K562 (cell line): Measurements from ENCODE around the gene ACOX1. TPM values are rescaled to one million over a fixed set of nuclear protein-coding genes. Genes with fewer than 3 reads are reported as not detected.

Experiments used
- BRD9 ChIP-seq: fragments of 450-650 bp; IDR thresholded peaks from 2 replicates; pipeline ENCODE4 v1.6.1; 2018; ENCODE audit warnings: low read depth; ENCODE audit not compliant: partially characterized antibody
- FOXA3 ChIP-seq, 2 experiments: fragments of 450-650 bp in 1 of 2; sonication (generic) in 1 of 2; formaldehyde crosslinking; IDR thresholded peaks in 1 of 2; conservative IDR thresholded peaks in 1 of 2; 2 replicates each; pipeline versions ENCODE4 v1.4.0 to v1.8.0; 2020 to 2022; ENCODE audit warnings: mild to moderate bottlenecking in 2 of 2, missing genetic modification reagents in 1 of 2
- GATAD2A ChIP-seq: fragments of 450-650 bp; IDR thresholded peaks from 2 replicates; pipeline ENCODE4 v1.6.1; 2017
- HBP1 ChIP-seq: fragments of 450-650 bp; formaldehyde crosslinking; IDR thresholded peaks from 2 replicates; pipeline ENCODE4 v1.4.0; 2022; ENCODE audit warnings: missing genetic modification characterization
- HDAC3 ChIP-seq: fragments of 450-650 bp; IDR thresholded peaks from 2 replicates; pipeline ENCODE4 v1.6.1; 2018; ENCODE audit warnings: borderline replicate concordance, mild to moderate bottlenecking, moderate library complexity; ENCODE audit not compliant: partially characterized antibody
- HLTF ChIP-seq: fragments of 450-650 bp; IDR thresholded peaks from 2 replicates; pipeline ENCODE4 v1.6.1; 2016
- KLF6 ChIP-seq: fragments of 250-450 bp; sonication (Bioruptor Pico); IDR thresholded peaks from 2 replicates; pipeline ENCODE4 v1.4.0; 2020; ENCODE audit warnings: mild to moderate bottlenecking, moderate library complexity, borderline replicate concordance
- PHB2 ChIP-seq: fragments of 450-650 bp; IDR thresholded peaks from 2 replicates; pipeline ENCODE4 v1.6.1; 2017; ENCODE audit warnings: low read depth
- RBM34 ChIP-seq: fragments of 200-400 bp; formaldehyde crosslinking; IDR thresholded peaks from 2 replicates; pipeline ENCODE4 v1.6.1; 2018; ENCODE audit warnings: low read length, borderline replicate concordance; ENCODE audit not compliant: insufficient read depth
- SNIP1 ChIP-seq: fragments of 450-650 bp; IDR thresholded peaks from 2 replicates; pipeline ENCODE4 v1.7.1; 2017; ENCODE audit warnings: low read depth, mild to moderate bottlenecking
- SP1 ChIP-seq: sonication (generic); formaldehyde crosslinking; IDR thresholded peaks from 2 replicates; pipeline ENCODE4 v1.8.1; 2022; ENCODE audit warnings: mild to moderate bottlenecking, missing genetic modification reagents
- ZNF280A ChIP-seq: fragments of 450-650 bp; IDR thresholded peaks from 2 replicates; pipeline ENCODE4 v1.6.1; 2018; ENCODE audit warnings: mild to moderate bottlenecking, low read depth; ENCODE audit not compliant: partially characterized antibody
- polyA plus RNA-seq, 8 experiments: library from polyadenylated mRNA; depleted of rRNA in 4 of 8; stranded (reverse) in 5 of 8; unstranded in 3 of 8; fragments of >200 nt; fragmentation: Nextera tagmentation in 2 of 8; fragmentation: Illumina TruSeq in 1 of 8; extraction: Ambion mirVana in 2 of 8; extraction: Trizol in 1 of 8; gene quantifications; 2 replicates each; pipeline versions ENCODE4 v1.2.1 to v1.2.3, GENCODE V29; 2011 to 2014; ENCODE audit warnings: inconsistent platforms in 1 of 8, missing spikeins in 1 of 8
- total RNA-seq, 7 experiments: library from RNA; depleted of rRNA in 6 of 7; stranded (reverse); fragments of >200 nt in 6 of 7; fragmentation: Illumina TruSeq in 2 of 7; extraction: Trizol in 2 of 7; gene quantifications; 2 replicates each; pipeline versions ENCODE4 v1.2.1 to v1.2.3, GENCODE V29; 2011 to 2021; ENCODE audit warnings: low replicate concordance in 1 of 7
- TF ChIP-seq, protein P1 (sequence below): sonication (generic); formaldehyde crosslinking; IDR thresholded peaks from 2 replicates; pipeline ENCODE4 v1.8.0; 2022; ENCODE audit warnings: missing genetic modification reagents, mild to moderate bottlenecking, borderline replicate concordance
- TF ChIP-seq, protein P2 (sequence below): IDR thresholded peaks from 3 replicates; pipeline ENCODE4 v1.6.1; 2011; ENCODE audit warnings: borderline replicate concordance, mild to moderate bottlenecking, moderate library complexity; ENCODE audit not compliant: insufficient read length; ENCODE audit errors: extremely low read depth
- TF ChIP-seq, protein P3 (sequence below), 2 experiments: fragments of 450-650 bp in 1 of 2; IDR thresholded peaks; 2 replicates each; pipeline ENCODE4 v1.6.1; 2011 to 2017; ENCODE audit warnings: low read depth in 2 of 2, antibody characterized with exemption in 1 of 2, borderline replicate concordance in 1 of 2, low read length in 1 of 2, mild to moderate bottlenecking in 1 of 2, mixed read lengths in 1 of 2; ENCODE audit not compliant: control insufficient read depth in 1 of 2
- TF ChIP-seq, protein P4 (sequence below): sonication (generic); formaldehyde crosslinking; IDR thresholded peaks from 2 replicates; pipeline ENCODE4 v1.9.0; 2022; ENCODE audit warnings: mild to moderate bottlenecking, missing genetic modification reagents

Gene ACOX1
- total and polyA plus RNA-seq, 9 of the 15 experiments (the other 6 are each of a cell fraction or from before 2014, with no cell fraction given), result 7.8 to 24.1 (median 14.5) TPM

- no peak for TF ChIP-seq HBP1
- peak; percentile 100 for TF ChIP-seq BRD9
- TF ChIP-seq, protein P1, sequence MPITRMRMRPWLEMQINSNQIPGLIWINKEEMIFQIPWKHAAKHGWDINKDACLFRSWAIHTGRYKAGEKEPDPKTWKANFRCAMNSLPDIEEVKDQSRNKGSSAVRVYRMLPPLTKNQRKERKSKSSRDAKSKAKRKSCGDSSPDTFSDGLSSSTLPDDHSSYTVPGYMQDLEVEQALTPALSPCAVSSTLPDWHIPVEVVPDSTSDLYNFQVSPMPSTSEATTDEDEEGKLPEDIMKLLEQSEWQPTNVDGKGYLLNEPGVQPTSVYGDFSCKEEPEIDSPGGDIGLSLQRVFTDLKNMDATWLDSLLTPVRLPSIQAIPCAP (CRISPR knock-in tag), result no peak
- peak; percentile 92 for TF ChIP-seq HLTF
- no peak for TF ChIP-seq FOXA3 (CRISPR knock-in tag; conservative IDR thresholded peaks at IDR 0.05 in 1 of 2, IDR thresholded peaks at IDR 0.05 in 1 of 2)
- no peak for TF ChIP-seq ZNF280A
- no peak for TF ChIP-seq SP1
- TF ChIP-seq HDAC3, result no peak
- TF ChIP-seq, protein P2, sequence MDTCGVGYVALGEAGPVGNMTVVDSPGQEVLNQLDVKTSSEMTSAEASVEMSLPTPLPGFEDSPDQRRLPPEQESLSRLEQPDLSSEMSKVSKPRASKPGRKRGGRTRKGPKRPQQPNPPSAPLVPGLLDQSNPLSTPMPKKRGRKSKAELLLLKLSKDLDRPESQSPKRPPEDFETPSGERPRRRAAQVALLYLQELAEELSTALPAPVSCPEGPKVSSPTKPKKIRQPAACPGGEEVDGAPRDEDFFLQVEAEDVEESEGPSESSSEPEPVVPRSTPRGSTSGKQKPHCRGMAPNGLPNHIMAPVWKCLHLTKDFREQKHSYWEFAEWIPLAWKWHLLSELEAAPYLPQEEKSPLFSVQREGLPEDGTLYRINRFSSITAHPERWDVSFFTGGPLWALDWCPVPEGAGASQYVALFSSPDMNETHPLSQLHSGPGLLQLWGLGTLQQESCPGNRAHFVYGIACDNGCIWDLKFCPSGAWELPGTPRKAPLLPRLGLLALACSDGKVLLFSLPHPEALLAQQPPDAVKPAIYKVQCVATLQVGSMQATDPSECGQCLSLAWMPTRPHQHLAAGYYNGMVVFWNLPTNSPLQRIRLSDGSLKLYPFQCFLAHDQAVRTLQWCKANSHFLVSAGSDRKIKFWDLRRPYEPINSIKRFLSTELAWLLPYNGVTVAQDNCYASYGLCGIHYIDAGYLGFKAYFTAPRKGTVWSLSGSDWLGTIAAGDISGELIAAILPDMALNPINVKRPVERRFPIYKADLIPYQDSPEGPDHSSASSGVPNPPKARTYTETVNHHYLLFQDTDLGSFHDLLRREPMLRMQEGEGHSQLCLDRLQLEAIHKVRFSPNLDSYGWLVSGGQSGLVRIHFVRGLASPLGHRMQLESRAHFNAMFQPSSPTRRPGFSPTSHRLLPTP, result no peak
- peak; percentile 92 for TF ChIP-seq GATAD2A
- TF ChIP-seq, protein P3, sequence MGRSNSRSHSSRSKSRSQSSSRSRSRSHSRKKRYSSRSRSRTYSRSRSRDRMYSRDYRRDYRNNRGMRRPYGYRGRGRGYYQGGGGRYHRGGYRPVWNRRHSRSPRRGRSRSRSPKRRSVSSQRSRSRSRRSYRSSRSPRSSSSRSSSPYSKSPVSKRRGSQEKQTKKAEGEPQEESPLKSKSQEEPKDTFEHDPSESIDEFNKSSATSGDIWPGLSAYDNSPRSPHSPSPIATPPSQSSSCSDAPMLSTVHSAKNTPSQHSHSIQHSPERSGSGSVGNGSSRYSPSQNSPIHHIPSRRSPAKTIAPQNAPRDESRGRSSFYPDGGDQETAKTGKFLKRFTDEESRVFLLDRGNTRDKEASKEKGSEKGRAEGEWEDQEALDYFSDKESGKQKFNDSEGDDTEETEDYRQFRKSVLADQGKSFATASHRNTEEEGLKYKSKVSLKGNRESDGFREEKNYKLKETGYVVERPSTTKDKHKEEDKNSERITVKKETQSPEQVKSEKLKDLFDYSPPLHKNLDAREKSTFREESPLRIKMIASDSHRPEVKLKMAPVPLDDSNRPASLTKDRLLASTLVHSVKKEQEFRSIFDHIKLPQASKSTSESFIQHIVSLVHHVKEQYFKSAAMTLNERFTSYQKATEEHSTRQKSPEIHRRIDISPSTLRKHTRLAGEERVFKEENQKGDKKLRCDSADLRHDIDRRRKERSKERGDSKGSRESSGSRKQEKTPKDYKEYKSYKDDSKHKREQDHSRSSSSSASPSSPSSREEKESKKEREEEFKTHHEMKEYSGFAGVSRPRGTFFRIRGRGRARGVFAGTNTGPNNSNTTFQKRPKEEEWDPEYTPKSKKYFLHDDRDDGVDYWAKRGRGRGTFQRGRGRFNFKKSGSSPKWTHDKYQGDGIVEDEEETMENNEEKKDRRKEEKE (IDR thresholded peaks at IDR 0.05; ENCODE audit: borderline replicate concordance in 1 of 2, control insufficient read depth in 1 of 2, low read depth in 2 of 2, low read length in 1 of 2), result 0 out of 4 replicates have a peak, but pooled peaks of 1 of the 2 experiments have one; percentile 68
- TF ChIP-seq KLF6 (CRISPR knock-in tag), result no peak
- TF ChIP-seq SNIP1, result no peak
- TF ChIP-seq RBM34, result no peak
- TF ChIP-seq PHB2, result 0 out of 2 replicates have a peak, but pooled peaks have one; percentile 16
- TF ChIP-seq, protein P4, sequence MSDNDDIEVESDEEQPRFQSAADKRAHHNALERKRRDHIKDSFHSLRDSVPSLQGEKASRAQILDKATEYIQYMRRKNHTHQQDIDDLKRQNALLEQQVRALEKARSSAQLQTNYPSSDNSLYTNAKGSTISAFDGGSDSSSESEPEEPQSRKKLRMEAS (CRISPR knock-in tag), result no peak
Measured at GRCh38 chr17:76019833-76020467, 41.0 kb upstream of the ACOX1 start (continued).
